Activated naive CD4-positive, alpha-beta T cell treated with anti-CD3 and anti-CD28 coated beads, Interleukin-2, amount 50 U/mL, for 72 hours (primary cell): ENCODE data around the gene DUSP7. TPM values are rescaled to one million over a fixed set of nuclear protein-coding genes. Genes with fewer than 3 reads are reported as not detected.
A peak's percentile ranks its signal among the peaks of the same experiment; 100 is the strongest.

Experiments used
- ATAC-seq, 2 donors: fragments of 150-1000 bp; cut with Tn5 transposase; 2 replicates each; pipeline ENCODE4 v1.10.0; 2021; ENCODE audit warnings: mild to moderate bottlenecking in 2 of 2, moderate library complexity in 2 of 2
- DNase-seq, 2 donors: peaks; one replicate each; pipeline ENCODE4 v3.0.0; 2021 to 2022; ENCODE audit warnings: low spot score in 2 of 2
- H3K27ac Mint-ChIP-seq, 2 donors: one replicate each; pipeline ENCODE4 v1.8.0; 2022; ENCODE audit warnings: mild to moderate bottlenecking in 2 of 2, mixed read lengths in 2 of 2
- H3K36me3 Mint-ChIP-seq, 2 donors: one replicate each; pipeline ENCODE4 v1.8.0; 2022; ENCODE audit warnings: mixed read lengths in 2 of 2
- H3K9me3 Mint-ChIP-seq, 2 donors: one replicate each; pipeline ENCODE4 v1.8.0; 2022; ENCODE audit warnings: mixed read lengths in 2 of 2
- total RNA-seq, 2 donors: library from RNA; stranded (reverse); gene quantifications; one replicate each; pipeline ENCODE4 v1.2.3, GENCODE V29; 2022

DUSP7 gene
- total RNA-seq, 2 donors from 2014 or later, result 10.8 to 17.5 TPM

DNA sequence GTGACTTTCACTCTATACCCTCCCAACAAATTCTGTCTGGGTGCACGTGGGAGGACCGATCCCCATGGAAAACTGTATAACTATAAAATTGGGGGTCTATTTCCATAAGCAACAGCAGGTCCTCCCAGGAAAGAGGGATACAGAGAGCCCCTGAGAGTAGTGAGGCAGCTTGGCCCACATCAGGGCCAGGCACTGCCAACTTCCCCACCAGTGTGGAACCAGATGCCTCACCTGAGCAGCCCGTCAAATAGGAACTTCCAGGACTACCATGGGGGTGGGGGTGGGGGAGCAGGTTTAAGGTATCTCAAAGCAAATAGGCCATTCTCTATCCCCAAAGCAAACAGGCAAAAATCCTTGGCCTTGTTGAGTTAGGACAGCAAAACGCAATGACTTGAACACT lies 33.3 kb upstream of the DUSP7 start:
- DNase-seq (no peak), ATAC-seq (no peak)
- Mint-ChIP-seq H3K36me3 (no peaks in the 10 kb centered on the region), H3K9me3 (no peaks in the 10 kb centered on the region), H3K27ac (no peak overlapping the region)

DNA sequence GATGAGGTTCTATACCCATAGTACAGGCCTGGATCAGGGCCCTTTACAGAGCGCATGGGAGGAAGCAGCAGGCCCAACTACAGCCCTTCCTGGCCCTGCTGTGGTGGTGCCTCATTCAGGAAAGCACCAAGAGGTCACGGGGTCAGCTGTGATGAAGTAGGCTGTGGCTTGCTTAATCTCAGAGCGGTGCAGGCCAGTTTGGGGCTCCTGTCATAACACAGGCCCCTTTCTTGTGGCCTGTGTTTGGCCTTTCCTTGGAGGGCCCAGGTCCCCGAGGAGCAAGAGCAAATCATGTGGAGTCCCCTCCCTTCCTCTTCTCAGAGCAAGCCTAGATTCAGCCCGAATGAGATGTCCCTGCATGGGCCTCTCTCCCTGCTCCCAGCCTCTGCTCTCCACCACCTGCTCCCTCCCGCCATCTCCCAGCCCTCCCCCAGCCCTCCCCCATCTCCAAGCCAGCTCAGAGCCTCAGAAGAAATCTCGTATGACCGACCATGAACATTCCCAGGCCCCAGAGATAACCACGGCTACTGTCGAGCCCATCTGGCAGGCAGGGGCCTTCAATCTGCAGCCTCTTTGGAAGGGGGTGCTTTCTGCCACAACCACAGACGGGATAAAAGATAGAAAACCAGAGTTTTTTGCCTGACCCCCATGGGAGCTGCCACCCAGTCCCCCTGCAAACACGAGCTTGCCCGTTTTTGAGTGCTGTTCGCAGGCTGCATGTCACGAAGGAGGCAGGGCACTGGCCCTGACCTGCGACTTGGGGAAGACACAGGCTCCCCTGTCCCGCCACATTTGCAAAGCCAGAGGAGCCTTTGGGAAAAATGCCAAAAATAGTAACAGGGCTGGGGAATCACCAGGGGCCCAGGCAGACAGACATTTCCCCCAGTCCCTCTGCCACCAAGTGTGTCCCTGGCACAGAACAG lies 32.3 kb upstream of the DUSP7 start:
- ATAC-seq, result no peak
- no peak overlapping the region for H3K27ac Mint-ChIP-seq
- no peaks in the 10 kb centered on the region for H3K36me3 Mint-ChIP-seq
- no peak for DNase-seq
- H3K9me3 Mint-ChIP-seq, result no peaks in the 10 kb centered on the region

DNA sequence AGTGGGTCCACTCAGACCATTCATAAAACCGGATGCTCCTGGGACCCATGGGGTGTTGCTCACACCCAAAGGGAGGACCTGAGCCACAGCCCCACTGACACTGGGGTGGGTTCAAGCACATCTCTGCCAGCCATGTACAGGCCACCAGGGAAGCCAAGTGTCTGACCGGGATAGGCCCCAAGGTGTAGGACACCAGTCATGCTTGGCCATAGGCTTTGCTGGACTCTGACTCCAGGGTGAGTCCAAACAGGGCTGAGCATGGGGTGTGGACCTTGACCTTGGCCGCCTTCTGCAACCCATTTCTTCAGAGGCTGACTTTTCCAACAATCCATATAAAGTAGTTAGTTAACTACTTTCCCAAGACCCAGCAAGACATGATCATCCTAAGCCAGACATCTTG lies 31.4 kb upstream of the DUSP7 start:
- no peak for DNase-seq
- H3K36me3 Mint-ChIP-seq, result no peaks in the 10 kb centered on the region
- peak overlapping the region; percentile 33 to 72 for H3K27ac Mint-ChIP-seq
- H3K9me3 Mint-ChIP-seq, result no peaks in the 10 kb centered on the region
- no peak for ATAC-seq

DNA sequence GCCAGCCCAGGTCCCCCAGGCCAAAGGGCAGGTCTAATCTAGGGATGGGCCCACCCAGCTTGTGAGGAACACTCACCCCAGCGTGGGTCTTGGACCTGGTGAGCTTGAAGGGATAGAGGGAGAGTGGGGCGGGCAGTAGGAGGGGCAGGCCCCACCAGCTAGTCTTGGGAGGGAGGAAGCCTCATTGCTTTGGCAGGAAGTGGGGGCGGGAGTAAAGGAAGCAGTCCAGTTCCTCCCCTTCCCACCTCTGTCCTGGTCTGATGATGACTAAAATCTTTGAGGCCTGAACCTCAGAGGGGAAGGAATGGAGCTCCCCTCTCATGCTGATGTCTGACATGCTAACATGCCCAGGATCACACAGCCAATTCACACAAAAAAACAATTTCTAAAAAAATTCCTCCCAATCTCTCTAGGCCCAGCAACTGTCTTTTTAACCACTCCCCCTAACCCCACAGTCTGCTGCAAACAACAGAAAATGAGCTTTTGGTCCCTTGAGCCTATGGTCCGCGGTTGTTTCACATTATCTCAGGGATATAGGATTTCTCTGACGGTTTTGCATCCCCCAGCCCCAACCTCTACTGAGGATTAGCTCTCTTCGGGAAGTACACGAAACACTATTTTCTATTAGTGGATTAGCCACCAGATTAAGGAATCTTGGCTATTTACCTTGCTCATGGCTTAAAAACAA lies 30.7 kb upstream of the DUSP7 start:
- ATAC-seq (peak in 1 of 2 donors; percentile 26), DNase-seq (no peak)
- H3K36me3 Mint-ChIP-seq, result no peaks in the 10 kb centered on the region
- H3K9me3 Mint-ChIP-seq, result no peaks in the 10 kb centered on the region
- H3K27ac Mint-ChIP-seq, result peak overlapping the region; percentile 33 to 72

DNA sequence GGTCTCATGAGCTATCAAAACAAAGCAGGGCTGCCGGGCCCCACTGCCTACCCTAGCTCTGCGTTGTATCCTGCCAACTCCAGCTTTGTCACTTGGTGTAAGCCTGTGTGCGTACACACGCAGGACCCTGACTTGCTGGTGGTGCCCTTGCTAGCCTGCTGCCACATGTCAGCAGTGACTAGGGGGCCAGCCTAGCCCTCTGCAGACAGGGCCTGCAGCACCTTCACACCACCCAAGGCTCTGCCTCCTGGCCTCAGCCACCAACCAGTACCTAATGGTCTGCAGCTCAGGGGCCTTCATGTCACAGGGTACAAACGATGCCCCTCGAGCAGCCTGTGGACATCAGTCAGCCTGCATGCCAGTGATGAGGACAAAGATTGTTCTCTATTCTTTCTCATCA lies 30.1 kb upstream of the DUSP7 start:
- ATAC-seq (peak in 1 of 2 donors; percentile 31), DNase-seq (no peak)
- Mint-ChIP-seq H3K27ac (peak overlapping the region in 1 of 2 donors; percentile 31), H3K36me3 (no peaks in the 10 kb centered on the region), H3K9me3 (no peaks in the 10 kb centered on the region)

DNA sequence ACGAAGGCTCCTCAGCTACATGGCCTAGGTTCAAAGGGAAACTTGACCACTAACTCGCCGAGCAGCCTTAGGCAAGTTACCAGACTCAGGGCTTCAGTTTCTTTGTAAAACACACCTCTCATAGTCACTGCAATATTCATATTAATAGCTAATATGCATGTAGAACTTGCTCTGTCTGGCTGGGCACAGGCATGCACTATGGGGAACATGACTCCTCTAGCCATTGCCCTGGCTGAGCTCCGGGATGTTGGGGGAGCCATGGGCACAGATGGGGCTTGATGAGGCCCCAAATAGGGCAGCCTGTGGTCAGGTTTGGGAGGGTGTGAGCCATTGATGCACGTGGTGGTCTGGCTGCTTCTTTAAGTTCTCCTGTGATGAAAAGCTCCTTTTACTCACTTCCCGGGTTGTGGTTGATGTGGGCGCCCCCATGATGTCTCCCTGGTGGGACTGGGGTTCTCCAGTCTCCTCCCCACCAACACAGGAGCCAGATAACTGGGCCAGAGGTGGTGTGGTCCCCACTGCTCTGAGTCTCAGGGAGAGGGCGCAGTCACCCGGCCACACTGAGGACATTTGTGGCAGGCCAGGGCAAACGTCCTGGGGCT lies 29.4 kb upstream of the DUSP7 start:
- H3K27ac Mint-ChIP-seq, result peak overlapping the region; percentile 16 to 31
- ATAC-seq, result peak in 1 of 2 donors; percentile 65
- no peaks in the 10 kb centered on the region for H3K36me3 Mint-ChIP-seq
- H3K9me3 Mint-ChIP-seq, result no peaks in the 10 kb centered on the region
- no peak for DNase-seq

DNA sequence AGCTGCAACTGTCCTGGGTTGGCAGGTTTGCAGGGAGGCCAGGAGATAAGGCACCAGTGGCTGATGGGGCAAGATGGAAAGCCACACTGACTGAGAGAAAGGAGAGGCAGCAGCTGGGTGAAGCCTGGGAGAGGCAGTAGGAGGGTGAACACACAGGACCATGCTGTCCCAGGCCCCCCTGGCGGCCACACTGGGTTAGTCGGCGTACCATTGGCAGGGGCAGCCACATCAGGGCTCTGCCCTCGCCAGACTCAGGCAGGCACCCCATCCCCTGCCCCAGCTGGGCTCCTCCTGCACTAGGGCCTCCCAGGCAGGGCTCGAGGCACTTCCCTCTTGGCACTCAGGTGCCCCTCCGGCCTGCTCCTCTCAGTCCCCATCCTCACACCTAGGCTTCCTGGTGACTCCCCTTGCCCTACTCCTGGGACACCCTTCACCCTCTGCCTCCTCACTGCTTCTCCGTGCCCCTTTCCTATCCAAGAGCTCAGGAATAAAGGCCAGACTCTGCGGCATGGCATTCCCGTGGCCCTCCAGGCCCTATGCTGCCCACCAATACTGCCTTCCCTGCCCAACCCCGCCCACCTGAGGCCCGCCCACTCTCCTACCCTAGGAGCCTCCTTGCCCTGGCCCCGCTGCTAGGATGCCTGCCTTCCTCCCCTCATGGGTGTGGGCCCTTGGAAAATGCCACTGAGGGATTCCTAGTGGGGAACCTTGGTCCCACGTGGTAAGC lies 28.7 kb upstream of the DUSP7 start:
- H3K36me3 Mint-ChIP-seq, result no peaks in the 10 kb centered on the region
- H3K9me3 Mint-ChIP-seq, result no peaks in the 10 kb centered on the region
- peak in 1 of 2 donors; percentile 18 for ATAC-seq
- no peak for DNase-seq
- H3K27ac Mint-ChIP-seq, result peak overlapping the region in 1 of 2 donors; percentile 81

DNA sequence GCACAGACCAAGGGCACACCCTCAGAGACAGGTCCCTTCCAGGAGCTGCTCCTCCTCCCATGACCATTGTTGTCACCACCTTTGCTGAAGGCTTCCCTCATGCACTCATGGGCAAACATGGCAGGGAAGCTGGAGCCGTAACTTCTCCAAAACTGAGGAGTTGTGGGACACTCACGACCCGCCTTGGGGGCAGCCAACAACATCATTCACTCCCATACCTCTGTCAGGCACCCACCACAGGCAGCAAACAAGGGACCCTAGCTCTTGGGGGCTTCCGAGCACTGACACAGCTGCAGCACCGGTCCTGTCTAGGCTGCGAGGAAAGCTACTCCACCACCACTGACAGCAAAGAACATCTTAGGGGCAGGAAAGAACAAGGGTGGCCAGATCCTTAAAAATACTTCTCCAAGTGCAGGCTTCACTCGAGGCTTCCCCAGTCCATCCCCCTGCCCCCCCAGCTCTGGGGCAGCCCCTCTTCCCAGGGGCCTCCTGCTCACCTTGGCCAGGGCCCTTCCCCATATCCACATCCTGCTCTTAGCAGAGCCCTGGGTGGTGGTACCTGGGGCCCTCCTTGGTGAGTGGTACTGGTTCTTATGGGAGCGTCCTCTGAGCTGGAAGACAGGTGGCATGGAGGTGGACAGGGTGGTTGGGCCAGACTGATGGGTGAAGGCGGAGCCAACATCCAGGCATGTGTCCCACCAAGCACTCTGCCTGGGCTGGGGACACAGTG lies 28.0 kb upstream of the DUSP7 start:
- H3K27ac Mint-ChIP-seq, result no peak overlapping the region
- no peak for ATAC-seq
- H3K36me3 Mint-ChIP-seq, result no peaks in the 10 kb centered on the region
- DNase-seq, result no peak
- no peaks in the 10 kb centered on the region for H3K9me3 Mint-ChIP-seq

DNA sequence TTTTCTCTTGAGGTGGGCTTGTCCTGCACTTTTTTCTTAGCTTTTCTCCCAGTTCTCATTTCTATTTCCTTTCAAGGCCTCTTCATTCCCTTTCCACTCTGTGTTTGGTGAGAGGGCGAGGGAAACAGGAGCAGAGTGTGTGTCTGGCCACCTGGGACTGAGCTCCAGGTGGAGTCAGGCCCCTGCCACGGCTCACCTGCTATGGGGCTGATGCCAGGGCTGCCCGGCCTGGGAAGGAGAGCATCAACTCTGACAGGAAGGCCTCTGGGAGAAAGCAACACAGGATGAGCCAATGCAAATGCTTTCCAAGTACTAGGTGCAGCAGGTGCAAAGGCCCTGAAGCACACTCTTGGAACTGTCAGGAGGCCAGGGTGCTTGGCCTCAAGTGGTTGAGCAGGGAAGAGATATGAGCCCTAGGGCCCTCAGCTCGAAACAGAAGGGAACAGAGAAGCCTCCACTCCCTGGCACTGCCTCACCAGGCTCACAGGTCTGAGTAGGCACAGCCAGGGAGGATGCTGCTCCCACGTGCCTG lies 27.3 kb upstream of the DUSP7 start:
- Mint-ChIP-seq H3K9me3 (no peaks in the 10 kb centered on the region), H3K36me3 (no peaks in the 10 kb centered on the region), H3K27ac (peak overlapping the region in 1 of 2 donors; percentile 61)
- DNase-seq (no peak), ATAC-seq (no peak)

DNA sequence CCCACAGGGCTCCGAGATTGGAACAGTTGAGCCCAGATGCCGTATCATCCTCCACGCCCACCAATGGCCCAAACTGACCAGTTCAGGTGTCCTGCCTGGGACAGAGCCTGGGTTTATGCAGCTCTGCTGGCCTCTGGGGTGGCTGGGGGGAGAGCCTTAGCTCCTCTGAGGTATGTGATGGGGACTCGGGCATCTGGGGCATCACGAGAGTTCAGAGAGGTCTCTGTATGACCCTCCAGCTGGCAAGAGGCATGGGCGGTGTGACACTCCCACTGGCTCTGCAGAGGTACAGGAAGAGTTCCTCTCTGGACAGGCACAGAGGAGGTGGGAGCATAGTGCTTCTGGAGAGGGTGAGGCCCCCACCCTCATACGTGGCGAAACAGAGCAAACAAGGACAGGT lies 26.6 kb upstream of the DUSP7 start:
- Mint-ChIP-seq H3K9me3 (no peaks in the 10 kb centered on the region), H3K36me3 (no peaks in the 10 kb centered on the region), H3K27ac (peak overlapping the region in 1 of 2 donors; percentile 61)
- DNase-seq (no peak), ATAC-seq (no peak)

DNA sequence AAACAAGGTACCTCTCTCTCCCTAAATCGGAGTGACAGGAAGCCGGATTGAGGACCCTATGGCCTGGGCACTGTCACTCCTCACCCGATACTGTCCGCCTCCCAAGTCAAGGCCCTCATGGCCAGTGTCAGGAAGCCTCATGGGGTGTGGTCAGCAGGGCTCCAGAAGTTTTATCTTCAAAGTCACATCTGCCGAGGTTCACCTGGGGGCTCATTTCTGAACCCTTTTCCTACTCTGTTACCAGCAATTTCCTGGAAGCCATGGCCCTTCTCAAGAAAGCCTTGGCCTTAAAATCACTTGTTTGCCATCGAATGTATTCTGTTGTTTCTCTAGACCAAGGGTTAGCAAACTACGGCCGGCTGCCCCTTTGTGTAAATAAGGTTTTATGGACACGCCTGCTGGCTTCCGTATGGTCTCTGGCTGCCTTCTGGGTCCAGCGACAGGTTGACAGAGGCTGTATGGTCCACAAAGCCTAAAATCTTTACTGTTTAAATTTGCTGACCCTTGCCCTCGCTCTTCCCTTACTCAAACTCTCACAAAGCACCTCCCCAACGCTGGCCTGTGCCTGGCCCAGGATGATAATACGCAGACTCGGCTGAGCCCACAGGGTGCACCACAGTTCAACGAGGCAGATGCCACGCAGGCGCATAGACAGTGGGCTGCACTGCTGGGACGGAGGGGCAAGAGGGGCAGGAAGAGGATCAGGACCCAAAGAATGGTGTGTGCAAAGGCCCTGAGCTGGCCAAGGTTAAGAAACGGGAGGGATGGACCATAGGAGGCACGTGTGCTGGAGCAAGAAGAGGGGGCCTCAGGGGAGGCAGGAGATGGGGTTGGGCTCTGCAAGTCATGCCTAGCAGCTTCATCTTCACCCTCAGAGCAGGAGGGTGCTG lies 24.7 kb upstream of the DUSP7 start:
- DNase-seq (no peak), ATAC-seq (no peak)
- no peaks in the 10 kb centered on the region for H3K36me3 Mint-ChIP-seq
- peak overlapping the region; percentile 1 to 47 for H3K27ac Mint-ChIP-seq
- no peaks in the 10 kb centered on the region for H3K9me3 Mint-ChIP-seq

DNA sequence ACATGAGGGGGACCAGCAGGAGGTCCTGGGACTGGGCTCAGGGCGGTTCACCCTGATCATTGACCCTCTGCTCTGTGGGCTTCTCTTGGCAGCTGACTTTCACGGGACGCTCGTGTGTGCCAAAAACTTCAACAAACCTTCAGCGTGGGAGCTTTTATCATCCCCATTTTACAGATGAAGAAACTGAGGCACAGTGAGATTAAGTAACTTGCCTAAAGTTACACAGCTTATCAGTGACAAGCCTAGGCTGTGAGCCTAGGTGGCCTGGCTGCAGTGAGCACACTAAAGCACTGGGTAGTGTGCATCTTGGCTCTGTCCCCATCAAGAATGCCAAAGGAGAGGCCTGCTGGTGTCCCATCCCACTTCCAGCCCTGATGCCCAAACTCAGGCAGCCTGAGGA lies 23.6 kb upstream of the DUSP7 start:
- no peak for ATAC-seq
- H3K36me3 Mint-ChIP-seq, result no peaks in the 10 kb centered on the region
- no peak for DNase-seq
- no peak overlapping the region for H3K27ac Mint-ChIP-seq
- H3K9me3 Mint-ChIP-seq, result no peaks in the 10 kb centered on the region

DNA sequence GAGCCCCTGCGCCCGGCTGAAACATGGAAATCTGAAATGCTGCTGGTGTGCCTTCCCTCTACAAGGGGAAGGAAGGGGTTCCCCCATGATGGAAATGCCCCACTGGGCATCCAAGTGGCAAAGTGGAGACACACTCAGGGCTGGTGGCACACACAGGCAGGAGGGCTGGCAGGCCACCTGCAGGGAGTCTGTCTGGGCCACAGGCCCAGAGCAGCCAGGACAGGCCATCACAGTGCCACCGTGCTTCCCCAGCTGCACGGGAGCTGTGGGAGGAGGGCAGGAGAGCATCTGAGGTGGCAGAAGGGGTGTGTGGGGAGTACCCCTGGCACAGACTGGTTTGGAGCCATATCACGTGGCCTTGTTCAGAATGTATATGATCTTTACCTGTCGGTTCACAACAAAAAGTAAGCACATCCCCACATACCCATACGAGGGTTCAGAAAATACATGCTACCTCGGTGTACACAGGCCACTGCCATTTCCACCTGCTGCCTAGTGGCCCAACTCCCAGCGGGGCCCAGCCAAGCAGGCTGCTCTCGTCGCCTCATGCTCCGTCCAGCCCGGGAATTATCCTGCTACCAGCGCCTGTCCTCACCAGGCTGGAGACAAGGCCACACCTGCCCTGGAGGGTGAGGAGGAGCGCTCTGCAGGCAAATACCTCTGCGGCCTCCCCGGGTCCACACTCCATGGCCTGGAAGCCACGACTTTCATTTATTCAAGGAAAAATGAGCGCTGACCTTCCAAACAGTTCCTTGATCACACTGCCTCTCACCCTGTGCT lies 22.6 kb upstream of the DUSP7 start:
- H3K36me3 Mint-ChIP-seq, result no peaks in the 10 kb centered on the region
- no peak for ATAC-seq
- no peaks in the 10 kb centered on the region for H3K9me3 Mint-ChIP-seq
- no peak overlapping the region for H3K27ac Mint-ChIP-seq
- DNase-seq, result no peak

DNA sequence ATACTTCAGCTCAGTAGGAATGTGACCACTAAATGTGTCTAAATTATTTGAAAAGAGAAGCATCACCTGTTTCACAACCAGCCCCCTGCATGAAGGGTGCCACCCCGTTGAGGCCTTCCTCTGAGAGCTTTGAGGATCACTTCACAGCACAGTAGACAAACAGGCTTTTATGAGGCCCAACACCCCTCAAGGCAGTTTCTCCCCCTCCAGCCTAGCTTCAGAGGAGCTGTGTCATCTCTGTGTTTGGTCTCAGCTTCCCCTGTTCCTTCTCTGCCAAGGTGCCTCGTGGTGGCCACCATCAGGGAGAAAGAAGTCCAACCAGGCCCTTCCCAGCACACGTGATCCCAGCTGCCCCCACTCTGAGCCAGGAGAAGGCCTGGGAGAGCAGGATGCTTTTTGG lies 21.6 kb upstream of the DUSP7 start:
- no peaks in the 10 kb centered on the region for H3K9me3 Mint-ChIP-seq
- DNase-seq, result no peak
- ATAC-seq, result no peak
- H3K27ac Mint-ChIP-seq, result no peak overlapping the region
- no peaks in the 10 kb centered on the region for H3K36me3 Mint-ChIP-seq
